Right ventricle myocardium inferior (tissue), 1 donor: ENCODE results near the gene ITPR1. TPM values are rescaled to one million over a fixed set of nuclear protein-coding genes. Genes with fewer than 3 reads are reported as not detected.

Source experiments
- ATAC-seq: fragments of 200-7000 bp; cut with Tn5 transposase; one replicate; pipeline ENCODE4 v1.9.1; 2020; ENCODE audit warnings: mild to moderate bottlenecking, moderate library complexity
- DNase-seq: peaks from one replicate; pipeline ENCODE4 v3.0.0; 2021; ENCODE audit errors: missing footprints
- intact Hi-C: fragments of 100-400 bp; cut with DNase I; formaldehyde crosslinking; loops from one replicate; pipeline ENCODE4 v1.11.0; 2022
- total RNA-seq: library from RNA; stranded (reverse); fragmentation: NEBNext Ultra II Directional; extraction: Animal tissue kit (Norgen Biotek cat#: 25700); gene quantifications from one replicate; pipeline ENCODE4 v1.2.1, GENCODE V29; 2021
- donor health status: DM: no; HTN: yes; CAD: no; lungs with severe emphysema.

Gene ITPR1
- total RNA-seq, 1 donor from 2014 or later = 22.4 TPM

DNA sequence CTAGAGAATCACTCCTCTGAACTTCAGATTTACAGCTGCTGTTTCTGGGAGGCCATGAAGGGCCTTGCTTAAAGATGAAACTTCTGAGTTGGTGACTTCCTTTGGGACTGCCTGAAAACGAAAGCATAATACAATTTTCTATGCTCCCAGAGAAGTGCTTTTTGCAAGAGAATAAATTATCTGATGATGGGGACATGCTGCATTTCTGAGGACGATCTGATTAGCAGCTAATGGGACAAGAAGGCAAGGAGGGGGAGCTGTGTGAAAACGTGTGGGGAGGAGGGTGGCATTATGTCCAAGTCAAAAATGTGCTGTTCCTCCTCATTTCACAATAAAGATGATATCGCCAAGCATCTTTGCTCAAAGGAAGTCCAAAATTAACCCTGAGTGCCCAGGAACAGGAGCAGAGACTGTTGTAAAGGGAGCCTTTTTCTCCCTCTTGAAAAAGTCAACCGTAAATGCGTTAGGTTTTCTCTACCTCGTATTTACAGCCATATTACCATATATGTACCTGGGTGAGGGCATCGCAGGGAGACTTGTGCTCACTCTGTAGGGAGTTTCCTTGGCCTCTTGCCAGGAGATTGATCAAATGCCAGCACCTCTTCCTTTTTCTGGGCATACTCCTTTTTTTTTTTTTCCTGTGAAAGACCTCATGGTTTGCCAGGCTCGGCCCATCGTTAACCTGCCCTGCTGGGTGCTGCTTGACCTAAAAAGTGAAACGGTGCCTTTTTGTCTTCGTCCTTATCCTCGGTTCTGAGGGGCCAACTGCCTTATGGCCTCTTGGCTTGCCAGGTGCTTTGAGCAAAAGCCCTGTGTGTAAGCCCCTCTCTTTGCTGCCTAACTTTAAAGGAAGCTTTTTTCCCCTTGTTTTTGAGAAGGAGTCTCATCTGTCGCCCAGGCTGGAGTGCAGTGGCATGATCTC lies 11.5 kb downstream of the ITPR1 start:
- no peak for DNase-seq
- intact Hi-C loops = no loop called here
- peak; percentile 67 for ATAC-seq

DNA sequence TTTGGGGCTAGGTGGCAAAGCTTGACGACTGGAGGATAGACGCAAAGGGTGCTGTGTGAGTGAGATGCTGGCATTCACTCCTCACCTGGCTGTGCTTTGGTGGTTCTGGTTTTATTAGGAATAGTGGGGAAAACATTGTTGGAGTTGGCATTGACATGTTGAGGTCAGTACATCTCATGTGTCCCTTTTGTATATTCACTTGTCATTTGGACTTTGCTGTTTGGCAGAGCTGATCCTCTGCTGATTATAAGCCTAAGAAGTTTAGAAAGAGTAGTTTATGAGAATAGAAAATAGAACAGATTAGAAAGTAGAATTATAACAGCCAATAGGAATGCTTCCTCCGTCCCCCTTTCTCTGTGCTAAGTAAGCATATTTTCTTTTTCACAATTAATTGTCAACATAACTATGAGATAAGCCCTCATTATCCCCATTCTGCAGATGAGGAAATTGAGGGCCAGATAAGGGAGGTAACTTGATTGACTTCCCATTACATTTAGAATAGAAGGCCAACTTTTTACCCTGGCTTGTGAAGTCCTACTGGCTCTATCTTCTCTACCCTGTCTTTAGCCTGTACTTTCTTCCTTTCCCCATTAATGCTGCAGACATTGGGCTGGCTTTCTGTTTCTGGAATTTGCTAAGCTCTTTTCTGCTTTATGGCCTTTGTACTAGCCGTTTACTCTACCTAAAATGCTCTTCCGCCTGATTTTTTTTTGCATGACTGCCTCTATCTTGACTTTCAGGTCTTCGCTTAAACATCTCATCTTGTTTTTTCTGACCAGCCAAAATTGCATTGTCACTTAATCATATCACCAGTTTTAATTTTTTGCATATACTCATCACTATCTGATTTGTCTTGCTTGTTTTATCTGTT lies 12.8 kb downstream of the ITPR1 start:
- ATAC-seq (no peak), DNase-seq (no peak)
- intact Hi-C loops = no loop called here

DNA sequence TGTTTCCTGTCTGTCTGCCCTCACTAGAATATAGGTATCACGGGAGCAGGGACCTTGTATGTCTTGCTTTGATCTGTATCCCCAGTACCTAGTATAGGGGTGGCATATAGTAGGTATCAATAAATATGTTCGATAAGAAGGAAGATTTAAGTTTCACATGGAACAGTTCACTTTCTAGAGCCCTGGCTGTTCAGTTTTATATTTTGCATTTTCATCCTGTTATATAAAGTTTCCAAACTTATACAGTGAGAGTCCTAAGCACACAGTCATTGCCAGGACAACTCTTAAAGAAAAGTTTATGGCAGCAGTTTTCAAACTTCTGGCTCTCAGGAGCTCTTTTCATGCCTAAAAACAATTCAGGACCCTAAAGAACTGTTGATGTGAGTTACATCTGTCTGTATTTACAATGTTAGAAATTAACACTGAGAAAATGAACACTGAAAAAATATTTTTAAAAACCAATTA lies 13.4 kb downstream of the ITPR1 start:
- no peak for DNase-seq
- intact Hi-C loops = no loop called here
- ATAC-seq = no peak

DNA sequence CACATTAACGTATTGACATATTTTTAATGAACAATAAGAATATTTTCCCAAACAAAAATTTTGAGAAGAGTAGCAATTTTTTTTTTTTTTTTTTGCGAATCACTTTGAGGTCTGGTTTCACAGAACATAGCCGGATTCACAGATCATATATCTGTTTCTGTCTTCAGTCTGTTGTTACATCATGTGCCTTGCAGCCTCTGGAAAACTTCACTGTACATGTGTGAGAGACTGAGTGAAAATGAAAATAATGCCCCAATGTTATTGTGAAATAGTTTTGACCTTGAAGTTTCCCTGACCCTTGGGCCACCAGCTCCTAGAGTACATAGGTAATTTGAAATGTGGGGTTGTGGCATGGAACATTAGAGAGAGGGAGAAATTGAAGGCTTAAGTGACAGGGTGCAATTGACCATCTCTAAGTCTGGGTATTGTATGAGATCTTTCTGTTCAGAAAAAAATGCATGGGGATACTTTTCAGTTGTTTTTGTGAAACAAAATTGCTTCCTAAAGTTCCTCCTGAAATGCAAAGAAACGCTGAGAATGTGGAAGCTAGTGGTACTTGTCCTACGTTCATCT lies 14.0 kb downstream of the ITPR1 start:
- intact Hi-C loops = no loop called here

DNA sequence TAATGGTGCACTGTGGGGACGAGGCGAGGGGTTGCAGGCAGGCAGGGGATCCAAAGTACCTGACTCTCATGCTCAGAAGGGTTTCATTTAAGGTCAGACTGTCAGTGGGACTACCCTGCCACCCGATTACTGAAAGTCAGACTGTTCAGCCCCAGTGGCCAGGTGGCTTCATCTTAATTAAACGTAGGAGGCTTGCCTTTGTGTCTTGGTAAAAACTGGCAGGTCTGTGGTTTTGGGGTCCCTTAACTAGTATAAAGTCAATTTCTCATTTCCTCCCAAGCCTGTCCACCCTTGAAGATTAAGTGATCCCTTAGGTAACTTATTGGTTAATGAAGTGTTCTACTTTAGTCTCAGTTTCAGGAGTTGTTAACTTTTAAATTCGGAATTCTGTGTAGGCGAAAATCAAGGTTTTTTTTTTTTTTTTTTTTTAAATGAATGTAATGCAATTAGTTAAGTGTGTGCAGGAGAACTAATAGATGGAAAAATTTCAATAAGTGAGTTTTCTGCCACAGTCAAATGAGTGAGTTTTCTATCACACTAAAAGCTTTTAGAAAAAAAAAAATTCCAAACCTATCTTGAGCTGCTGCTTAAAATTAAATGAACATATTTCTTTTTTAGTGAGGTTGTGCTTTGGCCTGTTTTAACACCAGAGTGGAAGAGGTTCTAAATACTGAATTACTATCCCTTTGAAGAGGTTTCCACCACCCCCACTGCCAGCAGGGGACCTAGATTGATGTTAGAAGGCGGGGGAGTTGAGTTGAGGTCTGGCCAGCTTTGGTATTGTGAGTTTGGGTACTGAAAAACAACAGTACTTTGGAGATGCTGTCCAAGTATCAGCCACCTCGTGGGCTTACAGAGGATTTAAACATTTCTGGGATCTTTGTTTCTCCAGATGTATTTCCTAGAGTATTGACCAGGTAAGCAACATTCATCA lies 15.2 kb downstream of the ITPR1 start:
- ATAC-seq (no peak), DNase-seq (no peak)
- intact Hi-C loops = no loop called here

More for the DNA sequence above, 14.0 kb downstream of the ITPR1 start:
- ATAC-seq = no peak
- DNase-seq = no peak

DNA sequence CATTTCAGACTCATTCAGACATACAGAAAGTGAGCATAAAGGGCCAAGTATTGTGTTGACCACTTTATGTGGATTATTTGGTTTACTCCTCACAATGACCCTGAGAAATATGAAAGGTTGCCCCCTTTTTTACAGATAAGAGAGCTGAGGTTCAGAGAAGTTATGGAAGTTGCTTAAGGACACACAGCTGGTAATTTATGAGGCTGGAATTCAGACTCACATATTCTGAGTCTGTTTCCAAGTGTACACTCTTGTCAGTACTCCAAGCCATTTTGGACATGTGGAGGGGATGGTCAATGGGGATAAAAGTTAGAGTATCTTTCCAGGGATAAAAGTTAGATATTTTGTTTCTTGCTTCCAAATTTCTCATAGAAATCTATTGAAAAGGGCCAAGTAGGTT lies 15.9 kb downstream of the ITPR1 start:
- intact Hi-C loops = no loop called here
- DNase-seq = no peak
- ATAC-seq = no peak

DNA sequence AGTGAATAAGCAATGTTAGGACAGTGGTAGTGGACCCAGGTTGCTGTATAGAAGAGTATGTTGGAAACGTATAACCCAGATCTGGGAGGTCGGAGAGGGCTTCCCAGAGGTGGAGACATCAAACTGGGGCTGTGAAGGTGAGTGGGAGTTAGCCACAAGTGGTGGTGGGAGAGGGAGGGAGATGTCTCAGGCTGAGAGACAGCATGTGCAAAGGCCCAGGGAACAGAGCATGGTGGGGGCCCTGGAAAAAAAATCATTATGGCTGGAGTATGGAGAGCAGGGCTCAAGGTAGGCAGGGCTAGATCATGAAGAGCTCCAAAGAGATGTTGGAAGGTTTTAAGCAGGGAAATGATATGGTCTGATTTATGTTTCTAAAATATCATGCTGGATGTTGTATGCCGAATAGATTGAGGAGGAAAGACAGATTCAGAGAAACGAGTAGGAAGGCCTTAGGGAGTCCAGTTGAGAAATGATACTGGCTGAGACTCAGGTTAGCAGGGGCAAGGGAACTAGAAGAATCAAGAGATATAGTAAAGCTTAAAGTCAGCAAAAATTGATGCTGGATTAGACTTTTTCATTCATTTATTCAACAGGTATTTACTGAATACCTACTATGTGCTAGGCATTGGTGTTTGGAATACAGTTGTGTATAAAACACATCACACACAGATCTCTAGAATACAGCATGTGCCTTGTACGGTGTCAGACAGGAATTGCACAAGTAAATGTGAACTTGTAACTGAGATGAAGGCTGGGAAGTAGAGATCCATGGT lies 17.0 kb downstream of the ITPR1 start:
- intact Hi-C loops = no loop called here
- no peak for ATAC-seq
- DNase-seq = no peak

DNA sequence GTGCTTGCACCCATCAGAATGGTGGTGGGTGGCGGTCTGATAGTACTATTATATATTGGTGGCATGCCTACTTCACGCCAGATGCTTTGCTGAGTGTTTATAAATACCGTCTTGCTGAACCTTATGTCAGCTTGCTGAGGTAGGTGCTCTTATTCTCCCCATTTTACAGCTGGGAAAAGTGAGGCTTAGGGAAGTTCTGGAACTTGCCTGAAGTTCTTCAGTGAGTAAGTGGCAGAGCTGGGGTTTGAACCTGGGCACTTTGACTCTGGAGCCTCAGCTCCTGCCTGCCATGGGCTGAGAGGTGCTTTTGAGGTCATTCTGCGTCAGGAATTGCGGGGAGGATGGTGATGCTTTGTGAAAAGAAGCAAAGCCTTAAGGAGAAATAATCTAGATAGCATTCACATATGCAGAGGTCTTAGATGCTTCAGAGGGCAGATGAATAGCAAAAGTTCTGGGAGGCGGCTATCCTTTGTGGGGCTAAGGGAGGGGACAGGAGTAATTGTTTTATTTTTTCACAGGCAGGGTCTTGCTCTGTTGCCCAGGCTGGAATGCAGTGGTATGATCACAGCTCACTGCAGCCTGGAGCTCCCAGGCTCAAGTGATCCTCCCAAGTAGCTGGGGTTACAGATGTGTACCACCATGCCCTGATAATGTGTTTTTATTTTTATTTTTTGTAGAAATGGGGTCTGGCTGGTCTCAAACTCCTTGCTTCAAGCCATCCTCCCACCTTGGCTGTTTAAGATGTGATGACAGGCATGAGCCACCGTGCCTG lies 18.5 kb downstream of the ITPR1 start:
- intact Hi-C loops = no loop called here
- ATAC-seq = no peak
- no peak for DNase-seq

DNA sequence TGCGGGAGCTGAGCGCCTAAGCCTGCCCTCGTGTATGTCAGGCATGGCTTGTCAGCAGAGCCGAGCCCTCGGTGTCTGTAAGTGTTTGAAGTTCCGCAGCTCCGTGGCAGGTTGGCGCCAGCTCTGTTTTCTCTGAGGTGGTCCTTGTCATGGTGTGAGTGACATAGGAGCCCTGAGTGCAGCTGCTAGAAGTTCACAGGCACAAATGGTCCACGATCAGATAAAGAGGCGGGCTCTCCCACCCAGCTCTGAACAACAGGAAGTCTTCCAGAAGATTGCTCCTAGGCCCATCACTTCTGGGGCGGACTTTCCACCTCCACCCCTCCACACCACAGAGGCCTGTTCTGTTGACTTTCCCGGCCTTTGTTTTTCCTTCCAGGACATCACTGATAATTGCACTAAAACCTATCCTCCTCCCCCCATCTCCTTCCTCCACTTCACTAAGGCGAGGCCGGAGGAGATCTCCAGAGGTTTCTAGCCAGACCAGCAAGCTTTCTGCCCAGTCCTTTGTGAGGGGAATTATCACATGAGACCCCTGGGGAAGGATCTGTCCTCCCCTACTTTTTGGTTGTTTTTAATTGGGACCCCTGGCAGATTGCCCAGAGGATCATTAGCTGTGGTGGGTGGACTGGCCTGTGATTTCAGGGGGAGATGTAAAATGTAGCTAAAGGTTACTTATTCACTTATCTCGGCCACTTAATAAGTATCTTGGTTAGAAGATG lies 19.9 kb downstream of the ITPR1 start:
- ATAC-seq (peak; percentile 59), DNase-seq (no peak)
- intact Hi-C loops = no loop called here

DNA sequence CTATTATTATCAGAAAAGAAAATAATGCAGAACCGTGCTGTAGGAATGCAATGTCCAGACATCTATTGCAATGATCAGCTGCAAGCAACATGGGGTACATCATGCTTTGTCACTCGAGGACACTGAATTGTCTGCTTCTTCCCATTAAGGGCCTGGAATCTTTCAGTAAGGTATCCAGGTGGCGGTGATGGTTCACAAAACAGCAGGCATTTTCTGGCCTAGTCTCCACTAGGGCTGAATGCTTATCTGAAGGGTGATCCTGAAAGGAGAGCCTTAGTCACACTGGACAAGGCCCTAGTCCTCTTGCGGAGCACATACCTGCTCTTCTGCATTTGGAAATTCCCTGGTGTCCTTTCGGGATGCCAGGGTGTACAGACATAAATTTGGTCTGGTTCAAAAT lies 21.2 kb downstream of the ITPR1 start:
- intact Hi-C loops = no loop called here
- DNase-seq (no peak), ATAC-seq (no peak)

DNA sequence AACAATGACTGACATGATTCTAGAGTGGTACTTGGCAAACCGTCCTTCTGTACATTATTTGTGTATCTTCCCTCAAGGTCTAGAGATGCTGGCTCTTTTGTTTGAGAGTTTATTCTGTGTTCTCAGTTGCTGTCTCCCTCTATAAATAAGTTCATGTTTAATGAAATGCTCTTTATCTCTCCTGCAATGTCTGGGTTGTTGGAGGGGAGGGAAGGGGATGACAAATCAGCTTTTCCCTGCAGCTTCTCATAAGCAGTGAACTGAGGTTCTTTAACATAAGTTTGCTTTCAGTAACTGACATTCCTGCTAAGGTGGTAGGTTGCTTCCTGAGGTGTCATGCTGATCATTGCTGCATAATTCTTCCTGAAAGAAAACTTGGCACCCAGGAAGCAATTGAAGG lies 21.8 kb downstream of the ITPR1 start:
- no peak for DNase-seq
- intact Hi-C loops = no loop called here
- ATAC-seq = no peak

DNA sequence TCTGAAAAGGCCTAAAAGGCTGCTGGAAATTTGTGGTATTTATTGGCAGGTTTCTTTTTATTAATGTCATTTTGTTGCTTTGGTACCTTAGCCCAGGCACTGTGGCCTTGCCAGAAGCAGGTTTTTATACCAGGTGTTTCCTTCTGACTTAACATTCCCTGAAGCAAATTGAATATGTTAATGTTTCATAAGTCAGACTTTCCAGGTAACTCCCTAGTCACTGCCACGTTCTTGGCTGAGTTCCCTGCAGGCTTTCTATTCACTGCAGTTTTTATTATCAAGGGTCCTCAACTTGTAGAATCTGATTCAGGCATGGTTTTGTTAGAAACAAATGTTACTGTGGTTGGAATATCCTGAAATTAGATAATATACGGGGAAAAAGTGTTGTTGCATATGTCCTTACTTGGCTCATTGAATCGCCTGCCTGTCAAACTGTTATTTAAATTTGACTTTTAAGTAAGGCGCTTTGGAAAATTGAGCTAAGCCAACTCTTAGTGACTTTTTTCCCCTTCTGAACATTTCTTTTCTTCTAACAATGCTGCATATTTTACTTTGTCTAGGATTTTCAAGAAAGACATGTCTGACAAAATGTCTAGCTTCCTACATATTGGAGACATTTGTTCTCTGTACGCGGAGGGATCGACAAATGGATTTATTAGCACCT lies 22.9 kb downstream of the ITPR1 start:
- intact Hi-C loops = no loop called here
- no peak for DNase-seq

DNA sequence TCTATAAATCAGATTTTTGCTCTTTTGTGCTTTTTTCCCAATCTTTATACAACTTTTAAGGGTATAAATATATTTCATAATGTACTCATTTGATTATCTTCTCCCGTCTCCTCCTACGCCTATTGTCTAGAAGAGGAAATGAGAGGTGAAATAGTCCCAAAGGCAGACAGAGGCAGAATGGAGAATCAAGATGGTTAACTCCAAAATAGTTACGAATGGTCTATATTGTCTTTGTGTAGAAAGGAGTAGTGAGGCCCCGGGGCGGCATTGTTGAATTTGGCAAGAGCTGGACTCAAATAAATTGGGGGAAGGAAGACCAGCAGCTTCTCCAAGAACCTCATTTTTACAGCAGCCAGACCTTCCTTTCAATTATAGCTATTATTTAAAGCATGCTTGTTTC lies 23.9 kb downstream of the ITPR1 start:
- DNase-seq = no peak

More for the DNA sequence above, 22.9 kb downstream of the ITPR1 start:
- no peak for ATAC-seq

DNA sequence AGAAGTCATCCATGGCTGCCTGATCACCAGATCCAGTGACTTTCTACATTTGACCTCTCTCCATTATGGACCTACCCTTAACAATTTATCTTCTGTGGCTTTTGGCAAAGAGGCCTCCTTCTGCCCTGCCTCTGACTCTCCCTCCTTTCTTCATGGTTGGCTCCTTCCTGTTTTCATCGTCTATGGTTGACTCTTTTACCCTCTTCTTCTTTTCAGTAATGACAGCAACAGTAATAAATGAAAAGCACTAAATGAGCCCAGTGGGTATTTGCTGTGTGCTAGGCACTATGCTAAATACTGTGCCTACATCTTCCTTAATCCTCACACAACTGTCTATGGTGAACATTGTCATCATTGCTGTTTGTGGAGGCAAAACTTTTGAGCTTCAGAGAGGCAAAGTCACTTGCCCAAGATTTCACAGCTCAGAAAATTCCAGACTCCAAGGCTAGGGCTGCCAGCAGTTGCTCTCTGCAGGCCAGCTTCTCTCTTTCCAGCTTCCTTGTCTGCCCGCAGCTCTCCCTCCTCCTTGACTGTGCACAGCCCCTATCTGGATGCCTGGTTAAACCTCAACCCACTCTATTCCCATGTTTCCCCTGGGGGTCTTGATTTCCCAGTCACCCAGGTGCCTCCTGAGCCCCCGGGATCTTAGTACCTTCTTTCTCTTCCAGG lies 24.6 kb downstream of the ITPR1 start:
- DNase-seq = no peak
- ATAC-seq = no peak
- intact Hi-C loops = no loop called here

More for the DNA sequence above, 23.9 kb downstream of the ITPR1 start:
- ATAC-seq = no peak
- intact Hi-C loops = no loop called here
